MV-4-11 (cell line): Measurements from ENCODE around the gene MAPK12.

ENCODE experiments used
- DNase-seq: peaks from one replicate; lab custom pipeline; 2025; lab: John Stamatoyannopoulos, UW

The MAPK12 gene

DNA sequence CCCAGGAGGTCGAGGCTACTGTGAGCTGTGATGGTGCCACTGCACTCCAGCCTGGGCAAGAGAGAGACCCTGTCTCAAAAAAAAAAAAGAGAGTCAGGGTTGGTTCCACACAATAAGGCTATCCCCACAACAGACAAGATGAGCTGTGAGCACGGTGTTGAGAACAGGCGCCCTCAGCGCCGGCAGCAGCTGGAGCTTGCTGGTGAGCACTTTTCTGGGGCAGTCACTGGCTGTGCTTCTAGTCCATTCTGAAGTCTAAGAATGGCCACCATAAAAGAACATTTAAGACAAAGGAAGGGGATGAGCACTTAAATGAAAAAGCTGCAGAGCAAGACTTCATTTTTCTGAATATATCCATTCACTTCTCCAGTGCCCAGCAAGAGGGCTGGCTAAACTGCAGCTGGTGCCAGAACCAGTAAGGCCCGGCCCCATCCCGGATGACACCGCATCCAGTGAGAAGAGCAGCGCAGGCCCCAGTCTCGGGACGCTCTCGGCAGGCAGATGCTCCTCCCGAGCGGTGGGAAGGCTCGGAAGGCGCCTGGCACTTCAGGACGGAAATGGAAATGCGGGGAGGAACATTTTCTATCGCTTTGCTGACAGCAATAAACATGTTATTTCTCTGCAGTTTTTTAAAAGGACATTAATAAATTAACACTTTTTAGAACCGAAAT lies 28.9 kb downstream of the MAPK12 start:
- DNase-seq, result no peak

DNA sequence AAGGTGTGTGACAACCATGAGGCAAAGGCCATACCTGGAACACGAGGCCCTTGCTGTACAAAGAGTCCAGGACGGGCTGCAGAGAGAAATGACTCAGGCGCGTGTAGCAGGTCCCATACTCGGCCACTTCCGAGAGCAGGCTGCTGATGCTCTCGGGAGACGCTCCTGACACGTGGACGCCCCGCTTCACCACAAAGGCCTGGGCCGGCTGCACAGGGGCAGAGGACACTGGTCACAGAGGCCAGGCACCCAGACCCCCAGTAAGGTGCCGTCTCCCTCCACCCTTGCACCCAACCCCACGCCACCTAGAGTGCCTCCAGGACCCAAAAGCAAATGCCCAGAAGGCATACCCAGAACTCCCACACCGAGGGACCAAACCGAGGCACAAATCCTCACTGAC lies 32.1 kb downstream of the MAPK12 start:
- no peak for DNase-seq

DNA sequence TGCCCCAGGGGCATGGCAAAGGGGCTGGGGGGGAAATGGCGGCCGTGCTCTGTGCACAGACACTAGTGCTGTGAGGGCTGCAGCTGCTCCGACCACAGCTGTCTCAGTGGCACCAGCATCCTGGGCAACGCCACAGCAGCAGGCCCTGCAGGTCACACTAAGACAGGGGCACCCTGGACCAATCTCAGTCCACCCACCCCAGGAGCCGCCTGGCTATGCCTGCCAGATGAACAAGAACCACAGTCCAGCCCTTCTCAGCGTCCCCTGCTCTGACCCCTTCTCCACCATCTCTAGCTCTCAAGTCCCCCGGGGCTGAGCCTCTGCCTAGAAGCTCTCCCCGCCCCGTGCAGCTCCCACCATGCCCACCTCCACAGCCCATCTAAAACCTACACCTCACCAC lies 33.1 kb downstream of the MAPK12 start:
- no peak for DNase-seq

DNA sequence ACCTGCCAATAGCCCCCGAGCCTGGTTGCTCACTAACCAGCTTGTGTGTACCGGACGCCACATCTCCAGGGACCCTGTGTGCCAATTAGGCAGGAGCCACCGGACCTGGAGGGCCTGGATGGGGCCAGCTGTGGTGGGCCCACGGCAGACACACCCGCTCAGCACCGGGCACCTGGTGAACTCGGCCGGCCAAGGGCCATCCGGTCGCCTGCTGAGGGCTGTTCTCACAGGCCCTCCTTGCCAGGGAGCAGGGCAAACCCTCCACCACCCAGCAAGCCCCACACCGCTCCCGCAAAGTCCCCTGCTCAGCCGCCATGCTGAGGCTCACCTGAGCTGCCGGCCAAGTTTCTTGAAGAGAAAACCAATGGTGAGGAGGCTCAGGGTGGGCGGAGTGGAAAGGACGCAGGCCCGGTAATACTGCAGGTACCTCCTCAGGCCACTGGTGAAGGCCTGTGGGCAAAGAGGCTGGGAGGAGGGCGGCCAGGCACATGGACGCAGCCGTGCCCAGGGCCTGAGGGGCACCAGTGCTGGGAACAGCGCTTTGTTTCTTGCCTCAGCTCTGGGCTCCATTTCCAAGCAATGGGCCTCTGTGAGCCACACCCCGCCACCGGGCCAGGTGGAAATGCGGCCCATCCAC lies 33.8 kb downstream of the MAPK12 start:
- DNase-seq, result no peak

DNA sequence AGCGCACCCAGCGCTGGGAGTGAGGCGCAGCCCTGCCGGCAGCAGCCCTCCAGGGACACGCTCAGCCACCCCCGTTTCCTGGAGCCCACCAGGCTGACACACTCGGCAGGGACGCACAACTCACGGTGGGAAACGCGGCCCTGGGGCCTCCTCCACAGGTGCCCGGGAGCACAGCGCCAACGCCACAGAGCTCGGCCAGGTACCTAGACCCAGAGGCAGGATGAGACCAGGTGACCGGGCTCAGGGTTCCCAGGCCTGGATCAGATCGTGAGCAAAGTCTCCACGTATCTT lies 34.7 kb downstream of the MAPK12 start:
- no peak for DNase-seq

DNA sequence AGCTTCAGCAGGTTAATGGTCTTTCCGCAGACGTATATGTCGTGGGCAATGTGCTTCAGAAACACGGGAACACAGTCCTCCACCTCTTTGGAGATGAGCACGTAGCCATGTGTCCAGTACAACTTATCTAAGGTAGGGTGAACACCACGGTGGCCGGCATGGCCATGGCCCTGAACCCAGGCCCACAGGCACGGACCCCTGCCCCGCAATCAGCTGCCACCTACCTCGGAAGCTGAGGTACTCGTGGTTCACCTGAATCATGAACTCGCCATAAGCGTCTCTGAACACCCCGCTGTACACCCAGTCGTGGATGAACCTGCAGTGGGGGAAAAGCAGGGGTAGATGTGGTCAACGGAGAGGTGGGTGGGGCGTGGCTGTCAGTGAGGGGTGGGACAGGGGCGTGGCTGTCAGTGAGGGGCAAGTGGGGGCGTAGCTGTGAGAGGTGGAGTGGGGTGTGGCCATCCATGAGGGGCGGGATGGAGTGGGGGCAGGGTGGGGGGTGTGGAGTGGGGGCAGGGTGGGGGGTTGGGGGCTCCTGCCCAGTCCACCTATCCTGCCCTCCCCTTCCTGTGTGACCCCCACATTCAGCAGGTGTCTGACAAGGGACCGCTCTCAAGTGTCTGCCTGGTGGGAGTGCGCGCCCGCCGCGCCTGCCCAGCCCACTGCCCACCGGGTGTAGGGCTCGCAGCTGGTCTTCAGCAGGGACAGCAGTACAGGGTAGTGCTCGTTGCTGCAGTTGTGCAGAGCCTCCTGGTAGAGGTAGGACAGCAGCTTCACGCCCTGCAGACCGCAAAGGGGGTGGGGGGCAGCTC lies 35.2 kb downstream of the MAPK12 start:
- no peak for DNase-seq

DNA sequence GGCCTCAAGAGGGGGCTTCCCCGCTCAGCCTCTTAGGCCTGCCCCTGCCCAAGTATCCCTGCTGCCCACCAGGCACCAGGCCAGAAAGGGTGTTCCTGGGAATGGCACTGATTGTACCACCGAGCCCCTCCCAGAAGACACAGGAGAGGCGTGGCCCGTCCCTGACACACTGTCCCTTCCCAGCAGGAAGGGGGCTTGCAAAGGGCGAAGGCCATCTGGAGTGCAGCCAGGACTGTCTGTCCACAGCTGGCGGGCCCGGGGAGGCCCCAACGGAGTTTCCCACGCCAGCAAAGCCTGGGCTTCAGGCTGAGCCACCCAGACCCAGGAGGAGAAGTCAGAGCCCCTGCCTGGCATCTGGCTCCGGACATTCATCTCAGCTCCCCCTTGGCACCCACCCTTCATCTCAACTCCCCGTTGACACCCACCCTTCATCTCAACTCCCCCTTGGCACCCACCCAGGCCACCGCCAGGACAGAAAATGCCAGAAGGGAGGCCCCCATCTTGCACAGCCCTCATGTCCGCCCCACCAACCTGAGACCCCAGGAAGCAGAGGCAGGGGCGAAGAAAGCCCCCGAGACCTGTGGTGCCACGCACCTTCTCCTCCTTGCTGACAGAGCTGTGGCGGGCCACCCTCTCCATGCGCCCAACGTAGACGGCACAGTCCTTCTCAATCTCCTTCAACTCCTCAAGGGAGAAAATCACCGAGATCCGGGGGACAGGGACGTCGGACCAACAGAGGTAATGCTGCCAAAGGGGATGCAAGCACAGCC lies 36.1 kb downstream of the MAPK12 start:
- no peak for DNase-seq

DNA sequence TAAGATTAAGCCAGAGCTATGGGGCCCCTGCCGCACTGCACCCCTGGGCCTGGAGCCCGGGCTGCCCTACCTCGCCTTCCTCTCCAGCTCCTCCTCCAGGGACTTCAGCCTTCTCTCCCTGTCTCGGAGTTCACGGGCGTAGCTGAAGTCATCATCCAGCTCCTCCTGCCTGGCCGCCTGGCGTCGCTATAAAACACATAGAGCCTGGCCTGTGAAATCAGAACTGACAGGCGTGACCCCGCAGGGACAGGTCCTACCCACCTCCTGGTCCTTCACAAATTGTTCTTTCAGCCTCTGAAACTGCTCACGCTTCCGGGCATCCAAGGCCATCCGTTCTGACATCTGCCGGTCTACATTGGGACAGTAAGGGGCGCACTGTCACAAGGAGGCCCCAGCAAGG lies 37.4 kb downstream of the MAPK12 start:
- DNase-seq, result no peak

DNA sequence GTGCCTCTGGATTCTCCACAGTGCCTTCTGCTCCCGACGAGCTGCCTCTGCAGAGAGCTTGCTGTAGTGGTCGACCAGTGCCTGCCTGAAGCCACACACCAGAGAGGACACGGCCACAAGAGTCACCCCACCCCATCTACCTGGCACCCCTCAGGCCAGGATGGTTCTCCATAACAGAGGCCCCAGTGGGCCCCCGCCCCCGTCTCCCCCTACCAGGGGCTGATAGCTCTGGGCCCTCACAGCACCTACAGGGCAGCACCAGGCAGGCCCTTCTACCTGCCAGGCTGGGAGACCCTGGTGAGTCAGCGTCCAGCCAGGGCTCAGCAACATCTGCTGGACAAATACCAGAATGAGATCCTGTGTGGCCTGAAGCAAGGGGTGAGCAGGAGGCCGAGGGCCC lies 39.0 kb downstream of the MAPK12 start:
- DNase-seq, result no peak

DNA sequence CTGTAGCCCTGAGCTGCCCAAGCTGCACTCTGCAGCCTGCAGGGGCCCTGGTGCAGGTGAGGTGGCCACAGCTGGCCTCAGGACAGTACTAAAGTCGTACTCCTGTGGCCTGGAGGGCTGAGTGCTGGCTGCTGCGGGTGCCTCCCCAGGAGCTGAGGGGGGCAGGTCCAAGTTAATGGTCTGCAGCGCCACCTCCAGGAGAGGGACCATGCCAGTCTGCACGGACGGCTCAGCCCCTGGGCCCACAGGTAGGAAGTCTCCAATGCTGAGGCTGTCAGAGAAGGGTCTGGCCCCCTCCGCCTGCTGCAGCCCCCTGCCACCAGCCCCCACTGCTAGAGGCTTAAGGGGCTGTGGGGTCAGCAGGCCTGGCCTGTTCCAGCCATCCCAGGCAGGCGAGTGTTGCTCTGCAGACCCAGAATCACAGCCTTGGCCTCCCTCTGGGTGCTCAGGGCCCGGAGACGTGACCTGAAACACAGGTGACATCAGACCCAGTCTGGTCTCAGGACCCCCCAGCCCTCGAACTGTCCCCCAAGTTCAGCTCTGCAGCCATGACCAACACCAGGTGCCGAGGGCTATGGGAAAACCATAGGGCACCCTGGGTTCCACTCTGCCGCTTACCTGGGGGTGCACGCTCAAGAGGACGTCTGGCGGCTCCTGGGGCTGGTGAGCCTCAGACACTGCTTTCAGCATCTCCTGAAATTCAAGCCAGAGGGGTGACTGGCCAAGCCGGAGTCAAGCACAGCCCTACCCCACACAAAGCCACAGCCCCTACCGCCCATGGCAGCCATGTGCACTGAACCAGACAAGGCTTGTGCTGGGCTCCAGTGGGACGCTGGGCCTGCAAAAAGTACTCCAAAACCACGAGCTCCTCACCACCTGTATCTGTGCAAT lies 39.8 kb downstream of the MAPK12 start:
- DNase-seq, result no peak

DNA sequence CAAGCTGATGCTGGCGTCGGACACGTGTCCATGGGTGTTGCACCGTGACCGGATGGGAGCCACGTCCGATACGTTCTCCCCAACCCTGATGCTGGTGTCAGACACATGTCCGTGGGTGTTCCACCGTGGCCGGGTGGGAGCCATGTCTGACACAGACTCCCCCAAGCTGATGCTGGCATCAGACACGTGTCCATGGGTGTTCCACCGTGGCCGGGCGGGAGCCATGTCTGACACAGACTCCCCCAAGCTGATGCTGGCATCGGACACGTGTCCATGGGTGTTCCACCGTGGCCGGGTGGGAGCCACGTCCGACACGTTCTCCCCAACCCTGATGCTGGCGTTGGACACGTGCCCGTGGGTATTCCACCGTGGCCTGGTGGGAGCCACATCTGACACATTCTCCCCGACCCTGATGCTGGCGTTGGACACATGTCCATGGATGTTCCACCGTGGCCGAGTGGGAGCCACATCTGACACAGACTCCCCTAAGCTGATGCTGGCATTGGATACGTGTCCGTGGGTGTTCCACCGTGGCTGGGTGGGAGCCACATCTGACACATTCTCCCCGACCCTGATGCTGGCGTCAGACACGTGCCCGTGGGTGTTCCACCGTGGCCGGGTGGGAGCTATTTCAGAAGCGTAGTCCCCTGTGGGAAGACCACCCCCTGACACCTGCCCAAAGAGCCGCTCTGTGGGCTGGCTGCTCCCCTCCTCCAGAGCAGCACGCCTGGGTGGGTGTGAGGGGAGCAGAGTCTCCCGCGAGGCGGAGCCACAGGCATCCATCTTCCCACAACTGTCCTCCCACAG lies 40.7 kb downstream of the MAPK12 start:
- no peak for DNase-seq

DNA sequence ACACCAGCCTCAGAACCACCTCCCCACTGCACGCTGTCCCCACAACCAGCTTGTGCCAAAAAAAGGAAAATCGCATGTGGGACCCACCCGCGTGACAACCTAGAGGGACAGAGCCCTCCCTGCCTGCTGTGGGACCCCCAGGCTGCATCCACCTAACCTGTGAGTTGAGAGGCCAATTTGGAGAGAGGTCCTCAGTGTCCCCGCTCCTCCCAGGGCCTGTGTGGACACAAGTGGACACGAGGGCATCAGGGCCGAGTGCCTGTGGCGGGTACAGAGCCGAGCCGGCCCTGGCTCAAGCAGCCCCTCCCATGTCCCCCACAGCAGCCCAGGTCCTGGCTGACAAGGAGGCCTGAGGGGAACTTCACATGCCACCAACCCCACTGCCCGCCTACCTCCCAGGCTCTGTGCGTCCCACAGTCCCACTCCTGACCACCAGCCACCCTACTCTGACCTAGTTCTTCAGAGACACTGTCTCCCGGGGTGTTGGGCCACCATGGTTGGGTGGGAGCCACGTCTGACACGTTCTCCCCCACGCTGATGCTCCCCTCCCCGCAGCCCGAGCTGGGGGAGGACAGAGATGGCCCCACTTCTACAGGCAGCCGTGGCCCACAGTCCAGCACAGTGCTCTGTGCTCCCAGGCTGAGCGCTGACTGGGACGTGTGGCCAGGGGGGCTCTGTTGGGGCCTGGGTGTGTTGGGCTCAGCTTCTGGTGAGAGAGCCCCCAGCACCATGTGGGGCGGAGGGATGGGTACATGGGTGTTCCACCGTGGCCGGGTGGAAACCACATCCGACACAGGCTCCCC lies 41.5 kb downstream of the MAPK12 start:
- no peak for DNase-seq

DNA sequence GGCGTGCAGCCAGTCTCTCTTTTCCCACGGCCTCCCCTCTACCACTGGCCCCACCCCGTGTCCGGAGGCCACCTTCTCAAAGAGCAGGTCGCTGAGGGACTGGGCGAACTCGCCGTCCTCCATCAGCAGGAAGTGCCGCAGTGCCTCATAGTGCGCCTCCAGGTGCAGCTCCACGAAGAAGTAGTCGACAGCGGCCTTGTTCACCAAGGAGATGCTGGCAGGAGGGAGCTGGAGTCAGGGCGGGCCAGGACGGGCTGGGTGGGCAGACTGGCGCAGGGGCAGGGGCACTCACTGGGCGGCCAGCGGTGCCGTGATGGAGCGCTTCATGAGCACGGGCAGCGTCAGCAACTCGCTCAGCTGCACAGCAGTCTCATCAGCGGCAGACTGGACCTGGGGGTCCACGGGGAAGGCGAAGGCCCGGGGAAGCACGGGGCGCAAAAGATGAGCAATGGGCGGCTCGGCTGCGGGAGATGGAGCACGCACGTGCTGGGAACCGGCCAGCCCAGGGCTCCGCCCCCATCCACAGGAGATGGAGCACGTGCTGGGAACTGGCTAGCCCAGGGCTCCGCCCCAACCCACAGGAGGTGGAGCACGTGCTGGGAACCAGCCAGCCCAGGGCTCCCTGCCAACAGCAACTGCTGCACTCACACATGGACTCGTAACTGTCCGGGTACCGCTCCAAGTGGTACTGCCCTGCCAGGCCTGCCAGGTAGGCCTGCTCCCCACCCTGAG lies 42.3 kb downstream of the MAPK12 start:
- peak; percentile 58 for DNase-seq

DNA sequence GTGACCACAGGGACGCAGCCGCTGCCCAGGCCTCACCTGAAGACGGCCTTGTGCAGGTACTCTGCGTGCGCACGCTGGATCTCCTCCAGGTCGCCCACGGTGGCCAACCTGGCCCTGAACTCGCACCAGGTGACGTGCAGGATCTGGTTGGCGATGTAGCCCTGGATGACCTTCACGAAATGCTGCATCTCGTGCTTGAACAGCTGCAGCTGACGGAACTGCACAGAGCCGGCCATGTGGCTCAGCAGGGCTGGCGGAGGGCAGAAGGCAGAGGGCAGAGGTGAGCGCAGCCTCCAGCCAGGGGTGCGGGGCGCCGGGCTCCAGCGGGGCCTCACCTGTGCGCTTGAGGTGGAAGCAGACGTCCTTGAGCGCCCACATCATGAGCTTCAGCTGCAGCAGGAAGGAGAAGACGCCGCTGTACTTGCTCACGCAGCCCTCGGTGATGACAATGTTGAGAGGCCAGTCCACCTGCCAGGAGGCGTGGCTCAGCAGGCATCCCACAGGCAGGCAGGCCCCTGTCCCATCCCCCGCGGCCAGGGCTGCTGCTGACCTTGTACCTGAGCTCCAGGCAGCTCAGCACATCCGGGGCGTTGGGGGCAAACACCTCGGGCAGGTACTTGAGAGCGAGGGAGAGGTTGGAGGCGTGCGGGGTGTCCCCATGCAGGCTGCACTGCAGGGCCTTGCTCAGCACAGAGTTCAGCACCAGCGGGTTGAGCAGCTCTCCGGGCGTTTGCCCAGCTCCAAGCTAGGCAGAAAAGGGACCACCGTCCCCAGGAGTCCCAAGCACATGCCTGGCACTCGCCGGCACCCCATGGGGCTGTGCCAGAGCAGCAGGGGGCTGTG lies 43.1 kb downstream of the MAPK12 start:
- DNase-seq, result no peak

DNA sequence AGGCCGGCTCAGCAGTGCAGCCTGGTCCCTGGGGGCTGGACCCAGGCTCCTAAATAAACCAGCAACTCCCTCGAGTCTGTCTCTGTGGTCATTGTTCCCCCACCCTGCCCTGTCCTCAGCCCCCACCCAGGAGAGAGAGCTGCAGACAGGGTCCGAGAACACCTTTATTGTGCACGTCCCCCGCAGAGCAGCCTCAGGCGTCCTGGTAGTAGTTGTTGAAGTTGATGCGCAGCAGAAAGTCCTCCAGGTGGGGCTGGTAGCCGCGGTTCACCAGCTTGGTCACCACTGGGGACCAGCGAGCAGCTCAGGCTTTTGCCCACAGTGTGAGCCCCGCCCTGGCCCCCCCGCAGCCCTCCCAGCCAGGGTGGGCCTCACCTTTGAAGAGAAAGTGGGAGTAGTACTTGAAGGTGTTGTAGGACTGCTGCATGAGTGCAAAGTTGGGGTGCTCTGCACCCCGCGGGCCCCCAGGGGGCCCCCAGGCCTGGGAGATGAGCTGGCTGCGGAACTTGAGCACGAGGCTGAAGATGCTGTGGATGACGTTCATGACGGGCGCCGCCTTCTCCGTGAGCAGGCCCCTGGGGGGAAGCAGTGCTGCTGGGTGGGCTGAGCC lies 43.8 kb downstream of the MAPK12 start:
- no peak for DNase-seq

DNA sequence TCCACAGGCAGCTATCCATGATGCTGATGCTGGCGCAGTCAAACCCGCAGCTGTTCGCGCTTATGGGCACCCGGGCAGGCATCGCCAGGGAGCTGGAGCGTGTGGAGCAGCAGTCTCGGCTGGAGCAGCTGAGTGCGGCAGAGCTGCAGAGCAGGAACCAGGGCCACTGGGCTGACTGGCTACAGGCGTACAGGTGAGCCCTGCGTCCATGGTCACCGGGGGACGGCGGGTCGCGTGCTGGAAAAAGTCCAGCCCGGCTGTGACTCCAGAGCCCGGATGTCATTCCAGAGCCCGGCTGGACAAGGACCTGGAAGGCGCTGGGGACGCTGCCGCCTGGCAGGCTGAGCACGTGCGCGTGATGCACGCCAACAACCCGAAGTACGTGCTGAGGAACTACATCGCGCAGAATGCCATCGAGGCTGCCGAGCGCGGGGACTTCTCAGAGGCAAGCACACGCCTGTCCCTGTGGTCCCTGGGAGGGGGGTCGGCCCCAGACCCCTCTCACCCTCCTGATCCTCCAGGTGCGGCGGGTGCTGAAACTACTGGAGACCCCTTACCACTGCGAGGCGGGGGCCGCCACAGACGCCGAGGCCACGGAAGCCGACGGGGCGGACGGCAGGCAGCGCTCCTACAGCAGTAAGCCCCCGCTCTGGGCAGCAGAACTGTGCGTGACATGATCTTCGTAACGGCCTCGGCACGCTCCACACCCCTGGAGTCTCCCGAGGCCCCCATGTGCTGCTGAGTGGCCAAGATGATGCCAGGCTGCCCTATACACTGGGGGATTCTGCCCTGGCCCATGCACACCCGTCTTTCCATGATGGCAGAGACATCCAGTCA lies 44.6 kb downstream of the MAPK12 start:
- no peak for DNase-seq
